HUES64 (cell line): ENCODE results near the gene DAAM1.

Experiments
- H3K27ac ChIP-seq: 2 replicates; pipeline ENCODE4 v1.7.0; 2013; ENCODE audit warnings: low read depth, low read length, inconsistent platforms
- H3K27me3 ChIP-seq: 2 replicates; pipeline ENCODE4 v1.6.1; 2013; ENCODE audit warnings: mild to moderate bottlenecking, low read length; ENCODE audit not compliant: insufficient read depth
- H3K36me3 ChIP-seq: 2 replicates; pipeline ENCODE4 v1.6.1; 2013; ENCODE audit warnings: mild to moderate bottlenecking, low read length; ENCODE audit not compliant: insufficient read depth
- H3K4me1 ChIP-seq: 2 replicates; pipeline ENCODE4 v1.6.1; 2013; ENCODE audit warnings: mild to moderate bottlenecking, low read length, moderate library complexity; ENCODE audit not compliant: insufficient read depth
- H3K4me3 ChIP-seq: 2 replicates; pipeline ENCODE4 v1.5.1; 2013; ENCODE audit warnings: mild to moderate bottlenecking, low read length, moderate library complexity
- H3K9ac ChIP-seq: 2 replicates; pipeline ENCODE4 v1.6.1; 2013; ENCODE audit warnings: mild to moderate bottlenecking, low read depth, low read length
- H3K9me3 ChIP-seq: 2 replicates; pipeline ENCODE4 v1.6.1; 2013; ENCODE audit warnings: low read depth, low read length; ENCODE audit not compliant: insufficient read depth
- WGBS: fragments of 150-250, 120-280 bp; methylation state at CpG from one replicate; pipeline ENCODE4 v1.1.7; 2013; ENCODE audit warnings: missing lambda C conversion rate; 5-methylcytosine and 5-hydroxymethylcytosine counted together

The DAAM1 gene

GRCh38 chr14:59316151-59316830 lies 127.8 kb downstream of the DAAM1 start:
- Histone ChIP-seq H3K27ac (no peak overlapping the region), H3K36me3 (no peaks in the 10 kb centered on the region), H3K9me3 (no peaks in the 10 kb centered on the region), H3K27me3 (no peaks in the 10 kb centered on the region), H3K4me3 (no peak overlapping the region), H3K9ac (no peak overlapping the region), H3K4me1 (peaks cover 4% of the 10 kb centered on the region; the same call in 1 of the 2 replicates)
- WGBS: no CpG with 5 or more reads among the region's 1 CpG

GRCh38 chr14:59317346-59317745 lies 128.9 kb downstream of the DAAM1 start:
- Histone ChIP-seq H3K4me1 (peaks cover 4% of the 10 kb centered on the region; the same call in 1 of the 2 replicates), H3K9ac (no peak overlapping the region), H3K4me3 (no peak overlapping the region), H3K9me3 (no peaks in the 10 kb centered on the region), H3K27ac (no peak overlapping the region), H3K36me3 (no peaks in the 10 kb centered on the region), H3K27me3 (no peaks in the 10 kb centered on the region)
- 100% methylated on average over 2 of the region's 2 CpGs for WGBS

GRCh38 chr14:59317798-59318505 lies 129.5 kb downstream of the DAAM1 start:
- H3K9me3 ChIP-seq: no peaks in the 10 kb centered on the region
- H3K9ac ChIP-seq: no peak overlapping the region
- H3K27ac ChIP-seq: no peak overlapping the region
- WGBS: 96% methylated on average over 5 of the region's 5 CpGs
- H3K27me3 ChIP-seq: no peaks in the 10 kb centered on the region
- peaks cover 2% of the 10 kb centered on the region; the same call in 1 of the 2 replicates for H3K4me1 ChIP-seq
- no peaks in the 10 kb centered on the region for H3K36me3 ChIP-seq
- H3K4me3 ChIP-seq: no peak overlapping the region

GRCh38 chr14:59318908-59319307 lies 130.4 kb downstream of the DAAM1 start:
- 92% methylated on average over 3 of the region's 4 CpGs for WGBS
- Histone ChIP-seq H3K4me3 (no peak overlapping the region), H3K27me3 (no peaks in the 10 kb centered on the region), H3K9me3 (no peaks in the 10 kb centered on the region), H3K36me3 (no peaks in the 10 kb centered on the region), H3K27ac (no peak overlapping the region), H3K9ac (no peak overlapping the region), H3K4me1 (no peaks in the 10 kb centered on the region)

GRCh38 chr14:59320361-59320760 lies 131.9 kb downstream of the DAAM1 start:
- H3K27me3 ChIP-seq: no peaks in the 10 kb centered on the region
- H3K27ac ChIP-seq: no peak overlapping the region
- no peaks in the 10 kb centered on the region for H3K9me3 ChIP-seq
- H3K4me3 ChIP-seq: no peak overlapping the region
- no peaks in the 10 kb centered on the region for H3K36me3 ChIP-seq
- H3K4me1 ChIP-seq: no peaks in the 10 kb centered on the region
- no peak overlapping the region for H3K9ac ChIP-seq

- H3K9ac ChIP-seq: no peak overlapping the region
- WGBS: 86% methylated on average over 2 of the region's 3 CpGs
- no peak overlapping the region for H3K4me3 ChIP-seq
- H3K27me3 ChIP-seq: no peaks in the 10 kb centered on the region
- no peak overlapping the region for H3K27ac ChIP-seq
- peaks cover 5% of the 10 kb centered on the region for H3K36me3 ChIP-seq
- H3K4me1 ChIP-seq: no peaks in the 10 kb centered on the region
- no peaks in the 10 kb centered on the region for H3K9me3 ChIP-seq
These were observed 132.5 kb downstream of the DAAM1 start for GRCh38 chr14:59320763-59321625.

- Histone ChIP-seq H3K36me3 (peaks cover 11% of the 10 kb centered on the region), H3K9me3 (no peaks in the 10 kb centered on the region), H3K27ac (no peak overlapping the region), H3K9ac (no peak overlapping the region), H3K27me3 (no peaks in the 10 kb centered on the region), H3K4me1 (no peaks in the 10 kb centered on the region), H3K4me3 (no peak overlapping the region)
- 100% methylated on average over 2 of the region's 3 CpGs for WGBS
These were observed 133.1 kb downstream of the DAAM1 start for GRCh38 chr14:59321626-59321949.

- H3K36me3 ChIP-seq: peaks cover 17% of the 10 kb centered on the region
- 96% methylated on average over 2 of the region's 2 CpGs for WGBS
- H3K9me3 ChIP-seq: no peaks in the 10 kb centered on the region
- no peaks in the 10 kb centered on the region for H3K27me3 ChIP-seq
- H3K4me1 ChIP-seq: peaks cover 24% of the 10 kb centered on the region
- no peak overlapping the region for H3K4me3 ChIP-seq
- no peak overlapping the region for H3K9ac ChIP-seq
- no peak overlapping the region for H3K27ac ChIP-seq
These were observed 137.4 kb downstream of the DAAM1 start for GRCh38 chr14:59325906-59326305.

- no peaks in the 10 kb centered on the region for H3K27me3 ChIP-seq
These were observed 140.0 kb downstream of the DAAM1 start for GRCh38 chr14:59328454-59328853.

GRCh38 chr14:59330455-59330854 lies 142.0 kb downstream of the DAAM1 start:
- H3K27me3 ChIP-seq: no peaks in the 10 kb centered on the region
- H3K4me3 ChIP-seq: no peak overlapping the region
- peak overlapping the region; percentile 39 for H3K27ac ChIP-seq
- peaks cover 25% of the 10 kb centered on the region for H3K36me3 ChIP-seq
- H3K4me1 ChIP-seq: peaks cover 33% of the 10 kb centered on the region
- H3K9me3 ChIP-seq: no peaks in the 10 kb centered on the region
- no peak overlapping the region for H3K9ac ChIP-seq
- 71% methylated on average over 5 of the region's 5 CpGs for WGBS

More at GRCh38 chr14:59328454-59328853, 140.0 kb downstream of the DAAM1 start:
- peaks cover 25% of the 10 kb centered on the region for H3K36me3 ChIP-seq
- no peak overlapping the region for H3K27ac ChIP-seq
- peaks cover 28% of the 10 kb centered on the region for H3K4me1 ChIP-seq
- no peaks in the 10 kb centered on the region for H3K9me3 ChIP-seq
- H3K4me3 ChIP-seq: no peak overlapping the region
- no peak overlapping the region for H3K9ac ChIP-seq
- WGBS: 87% methylated on average over 3 of the region's 4 CpGs

- Histone ChIP-seq H3K9ac (no peak overlapping the region), H3K27ac (peak overlapping the region; percentile 34; the same call in 1 of the 2 replicates), H3K4me1 (peaks cover 41% of the 10 kb centered on the region), H3K4me3 (no peak overlapping the region), H3K27me3 (no peaks in the 10 kb centered on the region), H3K36me3 (peaks cover 18% of the 10 kb centered on the region), H3K9me3 (no peaks in the 10 kb centered on the region)
- 55% methylated on average over 3 of the region's 3 CpGs for WGBS
These were observed 142.8 kb downstream of the DAAM1 start for GRCh38 chr14:59331217-59331616.
